Measurements from ENCODE around the gene MRPS25. TPM values are rescaled to one million over a fixed set of nuclear protein-coding genes. Genes with fewer than 3 reads are reported as not detected.

MRPS25 gene
- total RNA-seq, 6 experiments from 2014 or later: 31.4 to 45.2 (median 33.4) TPM

DNA sequence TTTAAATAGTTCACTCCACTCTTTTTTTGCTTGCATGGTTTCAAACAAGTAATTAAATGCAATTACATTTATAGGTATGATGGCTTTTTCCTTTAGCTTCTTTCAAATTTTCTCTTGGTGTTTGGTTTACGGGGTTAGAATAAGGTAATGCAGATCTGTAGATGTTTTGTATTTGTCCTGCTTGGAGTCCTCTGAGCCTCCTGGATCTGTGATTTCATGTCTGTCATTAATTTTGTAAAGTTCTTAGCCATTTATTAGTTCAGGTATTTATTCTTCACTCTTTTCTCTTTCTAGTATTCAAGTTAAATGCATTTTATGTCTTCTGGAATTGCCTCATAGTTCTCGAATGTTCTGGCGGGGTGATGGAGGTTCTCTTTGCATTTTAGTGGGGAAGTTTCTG is 1.4 kb upstream of the MRPS25 start:
- TF ChIP-seq, protein P1, sequence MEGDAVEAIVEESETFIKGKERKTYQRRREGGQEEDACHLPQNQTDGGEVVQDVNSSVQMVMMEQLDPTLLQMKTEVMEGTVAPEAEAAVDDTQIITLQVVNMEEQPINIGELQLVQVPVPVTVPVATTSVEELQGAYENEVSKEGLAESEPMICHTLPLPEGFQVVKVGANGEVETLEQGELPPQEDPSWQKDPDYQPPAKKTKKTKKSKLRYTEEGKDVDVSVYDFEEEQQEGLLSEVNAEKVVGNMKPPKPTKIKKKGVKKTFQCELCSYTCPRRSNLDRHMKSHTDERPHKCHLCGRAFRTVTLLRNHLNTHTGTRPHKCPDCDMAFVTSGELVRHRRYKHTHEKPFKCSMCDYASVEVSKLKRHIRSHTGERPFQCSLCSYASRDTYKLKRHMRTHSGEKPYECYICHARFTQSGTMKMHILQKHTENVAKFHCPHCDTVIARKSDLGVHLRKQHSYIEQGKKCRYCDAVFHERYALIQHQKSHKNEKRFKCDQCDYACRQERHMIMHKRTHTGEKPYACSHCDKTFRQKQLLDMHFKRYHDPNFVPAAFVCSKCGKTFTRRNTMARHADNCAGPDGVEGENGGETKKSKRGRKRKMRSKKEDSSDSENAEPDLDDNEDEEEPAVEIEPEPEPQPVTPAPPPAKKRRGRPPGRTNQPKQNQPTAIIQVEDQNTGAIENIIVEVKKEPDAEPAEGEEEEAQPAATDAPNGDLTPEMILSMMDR (IDR thresholded peaks at IDR 0.05): no peak
- H3K27ac Mint-ChIP-seq: no peak overlapping the region
- H3K4me1 Mint-ChIP-seq (ENCODE audit: low read depth): peaks cover 24% of the 10 kb centered on the region
- H3K27me3 Mint-ChIP-seq (ENCODE audit: insufficient read depth): peaks cover 2% of the 10 kb centered on the region
- no peak overlapping the region for H3K4me3 Mint-ChIP-seq
- DNase-seq: no peak
- peaks cover 13% of the 10 kb centered on the region for H3K36me3 Mint-ChIP-seq (ENCODE audit: low read depth)
- H3K9me3 Mint-ChIP-seq: no peaks in the 10 kb centered on the region

DNA sequence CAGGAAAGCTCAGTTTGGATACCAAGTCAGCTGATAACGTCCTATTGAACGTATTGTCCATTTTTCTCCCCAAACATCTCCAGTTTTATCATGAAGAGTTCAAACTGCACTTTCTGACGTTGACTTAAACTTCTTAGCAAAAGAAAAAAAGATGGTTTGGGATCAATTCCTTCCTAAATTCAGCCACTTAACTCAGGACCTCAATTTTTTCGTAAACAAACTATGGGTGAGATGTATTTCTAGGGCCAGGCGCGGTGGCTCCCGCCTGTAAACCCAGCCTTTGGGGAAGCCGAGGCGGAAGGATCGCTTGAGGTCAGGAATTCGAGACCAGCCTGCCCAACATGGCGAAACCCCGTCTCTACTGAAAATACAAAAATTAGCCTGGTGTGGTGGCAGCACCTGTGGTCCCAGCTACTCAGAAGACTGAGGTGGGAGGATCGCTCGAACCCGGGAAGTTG is 464 bp upstream of the MRPS25 start:
- TF ChIP-seq, protein P1 (IDR thresholded peaks at IDR 0.05): no peak
- Mint-ChIP-seq H3K4me3 (peak overlapping the region; percentile 96), H3K27ac (peak overlapping the region; percentile 94), H3K36me3 (ENCODE audit: low read depth) (peaks cover 13% of the 10 kb centered on the region), H3K4me1 (ENCODE audit: low read depth) (peaks cover 23% of the 10 kb centered on the region), H3K9me3 (no peaks in the 10 kb centered on the region), H3K27me3 (ENCODE audit: insufficient read depth) (peaks cover 2% of the 10 kb centered on the region)
- DNase-seq: no peak

DNA sequence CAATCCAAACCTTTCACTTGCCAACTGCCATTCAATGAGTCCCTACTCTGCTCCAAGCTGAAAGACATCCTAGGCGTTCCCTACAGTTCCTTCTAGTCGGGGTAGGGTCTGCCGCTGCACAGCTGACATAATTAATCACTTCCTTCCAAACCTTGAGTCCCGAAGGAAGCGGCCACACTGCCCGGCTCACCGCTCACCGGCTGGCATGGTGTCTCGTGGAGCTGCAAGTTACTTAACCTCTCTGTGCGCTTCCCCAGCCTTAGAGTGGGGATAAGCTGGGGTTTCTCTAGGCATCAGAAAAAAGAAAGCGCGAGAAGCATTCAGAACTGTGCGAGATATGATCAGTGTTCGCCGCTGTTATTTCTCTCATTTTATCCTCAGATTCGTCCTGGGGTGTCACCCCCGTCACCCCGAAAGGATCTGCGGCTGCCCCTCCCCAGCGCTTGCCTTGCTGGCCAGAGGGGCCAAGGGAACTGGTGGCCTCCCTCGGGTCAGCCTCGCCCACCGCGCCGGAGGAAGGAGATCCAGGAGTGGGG is 748 bp downstream of the MRPS25 start:
- Mint-ChIP-seq H3K27ac (peak overlapping the region; percentile 94), H3K36me3 (ENCODE audit: low read depth) (peaks cover 10% of the 10 kb centered on the region), H3K9me3 (no peaks in the 10 kb centered on the region), H3K4me1 (ENCODE audit: low read depth) (peaks cover 19% of the 10 kb centered on the region), H3K4me3 (peak overlapping the region; percentile 96), H3K27me3 (ENCODE audit: insufficient read depth) (peaks cover 4% of the 10 kb centered on the region)
- DNase-seq: peak; percentile 23
- TF ChIP-seq, protein P1 (IDR thresholded peaks at IDR 0.05): no peak

DNA sequence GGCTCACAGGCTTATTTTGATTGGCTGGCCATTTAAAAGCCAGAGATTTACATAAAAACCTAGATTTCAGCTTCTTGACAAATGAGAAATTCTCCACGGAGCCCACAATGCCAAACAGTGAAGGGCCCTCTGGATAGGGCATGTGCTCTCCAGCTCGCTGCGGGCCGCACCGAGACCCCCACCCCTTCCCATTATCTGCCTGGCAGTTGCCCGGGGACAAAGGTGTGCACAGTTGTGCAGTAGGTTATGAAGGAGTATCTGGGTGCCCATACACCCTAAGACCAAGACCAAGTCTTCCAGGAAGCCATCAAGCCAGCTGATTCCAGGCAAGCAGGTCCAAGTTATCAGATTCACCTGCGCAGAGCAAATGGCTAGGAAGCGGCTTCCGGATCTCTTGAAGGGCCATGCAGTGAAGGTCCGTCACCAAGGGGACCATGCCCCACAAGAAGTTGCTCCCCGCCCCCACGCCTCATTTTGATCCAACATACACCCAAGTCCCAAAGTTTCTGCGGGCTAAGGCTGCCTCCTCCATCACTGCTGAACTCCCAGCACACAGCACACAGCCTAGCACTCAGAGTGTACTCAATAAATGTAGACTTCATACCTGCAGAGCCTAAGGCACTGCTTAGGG is 1.3 kb downstream of the MRPS25 start:
- H3K27ac Mint-ChIP-seq: peak overlapping the region; percentile 94
- TF ChIP-seq, protein P1 (IDR thresholded peaks at IDR 0.05): no peak

DNA sequence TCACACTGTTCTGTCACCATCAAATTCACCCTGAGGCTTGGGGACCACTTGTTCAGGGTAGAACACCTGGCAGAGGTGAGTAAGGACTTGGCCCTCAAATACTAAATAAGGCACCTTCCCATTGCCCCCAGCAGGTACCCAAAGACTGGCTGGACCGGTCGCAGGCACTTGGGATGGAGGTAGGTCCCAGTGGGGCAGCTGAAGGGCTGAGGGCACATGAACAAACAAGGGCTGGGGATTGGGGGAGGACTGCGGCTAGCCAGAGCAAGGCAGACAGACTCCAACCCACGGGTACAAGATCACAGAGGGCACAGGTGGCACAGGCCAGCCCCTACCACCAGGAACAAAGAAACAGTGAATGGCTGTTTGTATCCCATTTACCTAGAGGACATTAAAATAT is 1.9 kb downstream of the MRPS25 start:
- TF ChIP-seq, protein P1 (IDR thresholded peaks at IDR 0.05): no peak
- peaks cover 4% of the 10 kb centered on the region for H3K27me3 Mint-ChIP-seq (ENCODE audit: insufficient read depth)
- H3K36me3 Mint-ChIP-seq (ENCODE audit: low read depth): peaks cover 17% of the 10 kb centered on the region
- no peaks in the 10 kb centered on the region for H3K9me3 Mint-ChIP-seq
- H3K4me1 Mint-ChIP-seq (ENCODE audit: low read depth): peaks cover 19% of the 10 kb centered on the region
- peak overlapping the region; percentile 96 for H3K4me3 Mint-ChIP-seq
- DNase-seq: no peak
- H3K27ac Mint-ChIP-seq: no peak overlapping the region; the same call in 1 of the 2 replicates

More for the DNA sequence above, 1.3 kb downstream of the MRPS25 start:
- DNase-seq: no peak
- H3K9me3 Mint-ChIP-seq: no peaks in the 10 kb centered on the region
- peaks cover 19% of the 10 kb centered on the region for H3K4me1 Mint-ChIP-seq (ENCODE audit: low read depth)
- peaks cover 4% of the 10 kb centered on the region for H3K27me3 Mint-ChIP-seq (ENCODE audit: insufficient read depth)
- H3K4me3 Mint-ChIP-seq: peak overlapping the region; percentile 96
- peaks cover 12% of the 10 kb centered on the region for H3K36me3 Mint-ChIP-seq (ENCODE audit: low read depth)
